ENCODE results near the gene ATP23.

- TF ChIP-seq, protein P1, sequence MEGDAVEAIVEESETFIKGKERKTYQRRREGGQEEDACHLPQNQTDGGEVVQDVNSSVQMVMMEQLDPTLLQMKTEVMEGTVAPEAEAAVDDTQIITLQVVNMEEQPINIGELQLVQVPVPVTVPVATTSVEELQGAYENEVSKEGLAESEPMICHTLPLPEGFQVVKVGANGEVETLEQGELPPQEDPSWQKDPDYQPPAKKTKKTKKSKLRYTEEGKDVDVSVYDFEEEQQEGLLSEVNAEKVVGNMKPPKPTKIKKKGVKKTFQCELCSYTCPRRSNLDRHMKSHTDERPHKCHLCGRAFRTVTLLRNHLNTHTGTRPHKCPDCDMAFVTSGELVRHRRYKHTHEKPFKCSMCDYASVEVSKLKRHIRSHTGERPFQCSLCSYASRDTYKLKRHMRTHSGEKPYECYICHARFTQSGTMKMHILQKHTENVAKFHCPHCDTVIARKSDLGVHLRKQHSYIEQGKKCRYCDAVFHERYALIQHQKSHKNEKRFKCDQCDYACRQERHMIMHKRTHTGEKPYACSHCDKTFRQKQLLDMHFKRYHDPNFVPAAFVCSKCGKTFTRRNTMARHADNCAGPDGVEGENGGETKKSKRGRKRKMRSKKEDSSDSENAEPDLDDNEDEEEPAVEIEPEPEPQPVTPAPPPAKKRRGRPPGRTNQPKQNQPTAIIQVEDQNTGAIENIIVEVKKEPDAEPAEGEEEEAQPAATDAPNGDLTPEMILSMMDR (IDR thresholded peaks at IDR 0.05 in 2 of 3, conservative IDR thresholded peaks at IDR 0.05 in 1 of 3; ENCODE audit: borderline replicate concordance in 1 of 3, insufficient read depth in 1 of 3, low read depth in 2 of 3, low read length in 2 of 3): no peak
- no peak for TF ChIP-seq POLR2A (IDR thresholded peaks at IDR 0.05; ENCODE audit: borderline replicate concordance, extremely low read depth, insufficient read depth, insufficient read length)
- no peak for TF ChIP-seq POLR2AphosphoS5 (IDR thresholded peaks at IDR 0.05; ENCODE audit: low read depth, low read length)
These were observed 12.1 kb upstream of the ATP23 start for GRCh38 chr12:57929092-57929830.
